ENCODE results near the gene UBA7. TPM values are rescaled to one million over a fixed set of nuclear protein-coding genes. Genes with fewer than 3 reads are reported as not detected.
A peak's percentile ranks its signal among the peaks of the same experiment; 100 is the strongest.
"Not testable (repeated sequence)": the region's sequence is repeated elsewhere in the genome, so short reads cannot be mapped to it uniquely, and the experiment has no call there.

UBA7 gene
- polyA plus RNA-seq, 1 experiment, result 62.5 TPM

DNA sequence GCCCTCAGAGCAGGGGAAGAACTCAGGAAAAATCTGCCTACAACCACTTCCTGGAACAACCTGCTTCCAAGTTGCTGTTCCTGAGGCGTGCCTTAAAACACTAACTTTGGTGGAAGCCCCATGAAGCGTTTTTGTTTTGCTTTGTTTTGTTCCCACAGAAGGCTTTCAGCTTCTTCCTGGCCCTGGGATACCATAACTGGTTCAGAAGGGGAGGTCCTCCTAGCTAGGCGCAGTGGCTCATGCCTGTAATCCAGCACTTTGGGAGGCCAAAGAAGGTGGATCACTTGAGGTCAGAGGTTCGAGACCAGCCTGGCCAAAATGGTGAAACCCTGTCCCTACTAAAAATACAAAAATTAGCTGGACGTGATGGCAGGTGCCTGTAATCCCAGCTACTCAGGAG, 26.2 kb downstream of the UBA7 start:
- H3K27me3 ChIP-seq (ENCODE audit: control insufficient read depth, insufficient read depth, low read length), result no peaks in the 10 kb centered on the region
- H3K4me3 ChIP-seq (ENCODE audit: low read depth, low read length), result no peak overlapping the region
- ChIA-PET POLR2A (interaction anchor here (0.6 kb wide), 1 partner anchor 21 kb away, joined by 5 read pairs; no protein-coding TSS in a partner anchor), CTCF (interaction anchor here (1.3 to 2.5 kb wide), 3 partner anchors 12 to 118 kb away, joined by 3 to 13 read pairs (median 5); partner anchors contain the start of genes CDHR4 and INKA1)
- TF ChIP-seq, protein P1, sequence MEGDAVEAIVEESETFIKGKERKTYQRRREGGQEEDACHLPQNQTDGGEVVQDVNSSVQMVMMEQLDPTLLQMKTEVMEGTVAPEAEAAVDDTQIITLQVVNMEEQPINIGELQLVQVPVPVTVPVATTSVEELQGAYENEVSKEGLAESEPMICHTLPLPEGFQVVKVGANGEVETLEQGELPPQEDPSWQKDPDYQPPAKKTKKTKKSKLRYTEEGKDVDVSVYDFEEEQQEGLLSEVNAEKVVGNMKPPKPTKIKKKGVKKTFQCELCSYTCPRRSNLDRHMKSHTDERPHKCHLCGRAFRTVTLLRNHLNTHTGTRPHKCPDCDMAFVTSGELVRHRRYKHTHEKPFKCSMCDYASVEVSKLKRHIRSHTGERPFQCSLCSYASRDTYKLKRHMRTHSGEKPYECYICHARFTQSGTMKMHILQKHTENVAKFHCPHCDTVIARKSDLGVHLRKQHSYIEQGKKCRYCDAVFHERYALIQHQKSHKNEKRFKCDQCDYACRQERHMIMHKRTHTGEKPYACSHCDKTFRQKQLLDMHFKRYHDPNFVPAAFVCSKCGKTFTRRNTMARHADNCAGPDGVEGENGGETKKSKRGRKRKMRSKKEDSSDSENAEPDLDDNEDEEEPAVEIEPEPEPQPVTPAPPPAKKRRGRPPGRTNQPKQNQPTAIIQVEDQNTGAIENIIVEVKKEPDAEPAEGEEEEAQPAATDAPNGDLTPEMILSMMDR (IDR thresholded peaks at IDR 0.05; ENCODE audit: insufficient read depth, low read depth, low read length), result no peak
- DNase-seq (ENCODE audit: low read depth), result no peak
- H3K36me3 ChIP-seq (ENCODE audit: control insufficient read depth, insufficient read depth, low read length), result 0 out of 2 replicates have a peak, but pooled peaks cover 1% of the 10 kb centered on the region

DNA sequence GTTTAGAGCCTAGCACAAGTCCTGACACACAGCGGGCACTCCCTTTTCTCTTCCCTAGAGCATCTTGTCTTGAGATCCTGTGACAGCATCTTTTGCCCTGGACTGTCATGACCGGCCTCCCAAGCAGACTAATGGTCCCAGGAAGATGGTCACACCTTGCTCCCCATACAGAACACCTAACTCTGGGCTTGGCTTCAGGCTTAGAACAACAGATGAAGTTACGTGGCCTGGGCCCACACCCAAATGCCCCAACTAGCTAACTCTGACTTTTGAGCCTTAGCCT, 26.6 kb downstream of the UBA7 start:
- Histone ChIP-seq H3K27me3 (ENCODE audit: control insufficient read depth, insufficient read depth, low read length) (no peaks in the 10 kb centered on the region), H3K4me3 (ENCODE audit: low read depth, low read length) (no peak overlapping the region; the same call in 1 of the 2 replicates), H3K36me3 (ENCODE audit: control insufficient read depth, insufficient read depth, low read length) (0 out of 2 replicates have a peak, but pooled peaks cover 1% of the 10 kb centered on the region)
- TF ChIP-seq, protein P1 (IDR thresholded peaks at IDR 0.05; ENCODE audit: insufficient read depth, low read depth, low read length), result no peak
- DNase-seq (ENCODE audit: low read depth), result no peak
- POLR2A ChIA-PET, result interaction anchor here (0.6 kb wide), 1 partner anchor 21 kb away, joined by 5 read pairs; no protein-coding TSS in a partner anchor
- CTCF ChIA-PET, result interaction anchor here (1.3 to 2.5 kb wide), 3 partner anchors 13 to 119 kb away, joined by 3 to 13 read pairs (median 5); partner anchors contain the start of genes CDHR4 and INKA1

DNA sequence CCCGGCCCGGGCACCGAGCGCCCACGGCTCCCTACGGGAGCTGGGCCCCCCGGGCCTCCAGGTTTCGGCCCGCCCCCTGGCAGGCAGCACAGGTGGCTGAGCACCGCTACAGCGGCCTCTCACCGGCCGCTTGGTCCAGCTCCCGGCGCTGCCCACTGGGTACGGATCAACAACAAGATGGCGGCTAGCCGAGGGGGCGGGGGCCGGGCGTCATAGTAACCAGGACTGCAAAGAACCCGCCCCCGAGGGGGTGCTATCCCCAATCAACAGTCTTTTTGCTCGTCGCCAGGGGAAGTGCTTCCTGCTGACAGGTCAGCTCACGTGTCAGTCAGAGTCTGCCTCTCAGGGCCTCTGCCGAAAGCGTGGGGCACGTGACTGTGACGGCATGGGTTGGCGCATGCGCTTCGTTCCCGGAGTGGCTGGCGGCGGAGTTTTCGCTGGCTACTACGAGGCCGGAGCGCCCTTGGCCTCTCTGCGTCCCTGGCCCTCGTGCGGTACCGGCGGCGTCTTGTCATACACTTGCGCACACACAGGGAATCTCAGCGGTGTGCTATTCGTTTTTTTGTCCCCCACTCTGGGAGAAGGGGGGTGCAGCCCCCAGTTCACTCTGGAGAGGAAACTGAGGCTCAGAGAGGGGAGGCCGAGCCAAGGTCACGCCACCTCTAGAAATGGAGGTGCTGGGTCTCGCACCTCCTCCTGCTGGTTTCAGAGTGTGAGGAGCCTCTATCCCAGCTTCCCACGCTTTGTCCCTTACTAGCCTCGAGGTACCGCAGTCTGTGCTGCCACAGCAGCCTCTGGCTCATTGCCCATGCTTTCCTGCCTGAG, 27.2 kb downstream of the UBA7 start, which contains the start of gene IP6K1:
Gene IP6K1, minus strand, starts transcription at position 186 of the 825 bp plus-strand sequence. CDS start 38,502 bp downstream, outside the sequence.
- DNase-seq (ENCODE audit: low read depth), result peak; percentile 99
- peak within 1 kb of the TSS; percentile 85 for H3K4me3 ChIP-seq (ENCODE audit: low read depth, low read length)
- TF ChIP-seq, protein P1 (IDR thresholded peaks at IDR 0.05; ENCODE audit: insufficient read depth, low read depth, low read length), result no peak
- no peaks in the 10 kb centered on the region for H3K27me3 ChIP-seq (ENCODE audit: control insufficient read depth, insufficient read depth, low read length)
- H3K36me3 ChIP-seq (ENCODE audit: control insufficient read depth, insufficient read depth, low read length), result peaks cover 1% of the 10 kb centered on the region; the same call in 1 of the 2 replicates
- POLR2A ChIA-PET, result interaction anchor here (0.6 to 1.4 kb wide), 3 partner anchors 17 to 187 kb away, joined by 4 to 8 read pairs (median 5); partner anchors contain the start of gene INKA1
- CTCF ChIA-PET, result interaction anchor here (0.9 to 2.5 kb wide), 7 partner anchors 11 to 119 kb away, joined by 3 to 13 read pairs (median 5); partner anchors contain the start of genes CDHR4 and INKA1

DNA sequence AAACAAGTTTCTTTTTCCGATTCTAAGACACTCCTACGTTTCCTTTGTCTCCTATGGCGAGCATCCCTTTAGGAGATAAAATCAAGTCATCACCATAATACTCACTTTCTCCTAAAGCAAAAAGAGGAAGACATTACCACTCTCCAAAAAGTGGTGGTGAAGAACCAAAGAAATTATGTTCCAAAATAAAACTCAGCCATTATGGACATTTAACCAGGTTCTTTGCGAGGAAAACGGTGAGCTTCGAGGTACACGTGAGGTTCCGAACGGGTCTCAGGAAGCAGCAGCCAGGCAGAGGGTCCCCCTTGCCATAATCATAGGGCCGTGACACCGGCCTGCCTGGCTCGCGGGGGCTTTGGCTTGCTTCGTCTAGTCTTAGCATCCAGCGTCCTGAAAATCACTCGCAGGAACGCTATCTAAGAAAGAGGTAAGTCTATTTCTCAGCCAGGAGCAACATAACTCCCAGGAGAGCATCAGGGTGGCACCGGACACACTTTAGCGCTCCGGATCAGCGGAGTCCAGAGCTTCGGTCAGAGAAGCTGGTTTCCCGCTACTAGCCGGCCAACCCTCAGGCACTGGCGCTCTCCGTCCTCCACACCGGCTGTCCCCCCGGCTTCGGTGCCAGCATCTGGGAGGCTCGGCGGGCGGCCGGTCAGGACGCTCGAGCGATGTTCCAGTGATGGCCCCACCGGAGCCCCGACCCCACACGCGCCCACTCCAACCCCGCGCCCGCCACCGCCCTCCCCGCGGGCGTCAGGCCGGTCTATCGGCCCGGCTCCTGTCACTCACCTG, 28.0 kb downstream of the UBA7 start:
- H3K4me3 ChIP-seq (ENCODE audit: low read depth, low read length), result peak overlapping the region; percentile 85
- DNase-seq (ENCODE audit: low read depth), result no peak
- H3K36me3 ChIP-seq (ENCODE audit: control insufficient read depth, insufficient read depth, low read length), result peaks cover 4% of the 10 kb centered on the region; the same call in 1 of the 2 replicates
- no peaks in the 10 kb centered on the region for H3K27me3 ChIP-seq (ENCODE audit: control insufficient read depth, insufficient read depth, low read length)
- ChIA-PET POLR2A (interaction anchor here (0.5 to 1.4 kb wide), 4 partner anchors 14 to 187 kb away, joined by 3 to 8 read pairs (median 4); partner anchors contain the start of gene INKA1), CTCF (interaction anchor here (0.8 to 2.5 kb wide), 6 partner anchors 10 to 82 kb away, joined by 3 to 13 read pairs (median 4); partner anchors contain the start of gene INKA1)
- TF ChIP-seq, protein P1 (IDR thresholded peaks at IDR 0.05; ENCODE audit: insufficient read depth, low read depth, low read length), result no peak

DNA sequence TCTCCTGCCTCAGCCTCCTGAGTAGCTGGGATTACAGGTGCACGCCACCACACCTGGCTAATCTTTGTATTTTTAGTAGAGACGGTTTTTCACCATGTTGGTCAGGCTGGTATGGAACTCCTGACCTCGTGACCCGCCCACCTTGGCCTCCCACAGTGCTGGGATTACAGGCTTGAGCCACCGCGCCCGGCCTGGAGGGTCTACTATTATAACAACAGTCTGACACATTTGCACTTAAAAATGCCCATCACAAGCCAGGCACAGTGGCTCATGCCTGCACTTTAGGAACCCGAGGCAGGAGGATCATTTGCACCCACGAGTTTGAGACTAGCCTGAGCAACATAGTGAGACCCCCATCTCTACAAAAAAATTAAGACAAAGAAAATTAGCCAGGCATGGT, 31.5 kb downstream of the UBA7 start:
- DNase-seq (ENCODE audit: low read depth); POLR2A ChIA-PET; H3K36me3 ChIP-seq (ENCODE audit: control insufficient read depth, insufficient read depth, low read length); H3K4me3 ChIP-seq (ENCODE audit: low read depth, low read length); H3K27me3 ChIP-seq (ENCODE audit: control insufficient read depth, insufficient read depth, low read length): not testable (repeated sequence)
- CTCF ChIA-PET, result interaction anchor here (0.9 kb wide), 1 partner anchor 21 kb away, joined by 3 read pairs; the partner anchor contains the start of gene INKA1
